ENCODE results near the gene CYP11A1.

The CYP11A1 gene

DNA sequence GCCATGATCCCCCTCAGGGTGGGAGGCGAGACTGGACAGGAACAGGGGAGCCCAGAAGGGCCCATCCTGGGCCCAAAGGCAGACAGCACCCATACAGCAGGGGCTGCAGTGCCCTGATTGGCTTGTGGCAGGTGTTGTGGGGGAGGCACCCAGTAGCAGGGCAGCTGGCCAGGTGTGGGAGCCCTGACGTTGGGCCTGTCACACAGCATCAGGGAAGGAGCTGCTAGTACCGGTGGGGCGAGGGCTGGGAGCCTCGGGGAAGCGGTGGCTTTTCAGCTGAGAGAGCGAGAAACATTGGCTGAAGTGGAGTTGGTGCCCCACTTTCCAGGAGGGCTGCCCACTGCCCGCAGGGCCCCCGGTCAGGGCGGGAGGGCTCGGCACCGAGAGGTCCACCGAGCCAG is 19.7 kb upstream of the CYP11A1 start:
- no peak for DNase-seq

DNA sequence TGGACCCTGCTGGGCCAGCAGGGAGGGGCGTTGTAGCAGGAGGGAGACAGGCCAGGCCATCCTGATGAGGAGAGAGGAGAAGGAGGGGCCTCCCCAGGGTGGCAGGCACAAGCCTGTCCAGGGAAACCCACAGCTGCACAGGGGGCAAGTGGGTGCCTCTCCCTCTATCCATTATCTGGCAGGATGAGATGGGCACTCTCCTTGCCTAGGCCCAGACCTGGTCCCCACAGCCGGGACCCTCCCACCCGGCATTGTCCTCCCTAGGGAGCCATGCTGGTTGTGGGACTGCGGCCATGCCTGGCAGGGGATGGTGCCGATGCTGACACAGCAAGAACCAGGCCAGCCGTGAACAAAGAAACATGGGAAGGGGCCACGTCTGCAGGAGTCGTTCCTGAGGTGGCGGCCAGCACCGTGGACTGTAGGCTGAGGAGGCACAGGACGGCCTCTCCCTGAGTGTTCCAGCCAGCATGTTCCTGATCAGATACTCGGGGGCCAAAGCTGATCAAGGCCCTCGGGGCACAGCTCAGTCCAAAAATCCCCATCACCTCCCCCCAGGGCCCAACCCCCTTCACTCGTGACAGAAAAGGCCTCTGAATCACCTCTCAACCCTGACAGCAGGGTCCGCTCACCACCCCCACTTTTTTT is 19.2 kb upstream of the CYP11A1 start:
- no peak for DNase-seq

DNA sequence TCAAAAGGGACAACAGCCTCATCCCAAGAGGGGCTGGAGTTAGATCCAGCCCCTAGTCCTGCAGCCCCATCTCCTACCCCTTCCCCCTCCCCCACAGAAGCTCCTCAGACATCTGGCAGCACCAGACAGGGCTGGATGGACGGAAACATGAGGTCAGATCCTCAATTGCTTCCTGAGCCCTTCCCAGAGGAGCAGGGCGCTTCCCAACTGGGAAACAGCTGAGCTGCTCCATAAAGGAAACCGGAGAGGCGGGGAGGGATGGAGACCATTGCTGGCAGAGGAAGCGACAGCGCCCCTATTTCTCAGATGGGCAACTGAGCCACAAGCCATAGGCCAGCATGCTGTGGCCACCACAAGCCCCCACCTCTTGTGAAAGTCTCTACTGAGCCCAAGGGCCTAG is 18.3 kb upstream of the CYP11A1 start:
- DNase-seq, result no peak

DNA sequence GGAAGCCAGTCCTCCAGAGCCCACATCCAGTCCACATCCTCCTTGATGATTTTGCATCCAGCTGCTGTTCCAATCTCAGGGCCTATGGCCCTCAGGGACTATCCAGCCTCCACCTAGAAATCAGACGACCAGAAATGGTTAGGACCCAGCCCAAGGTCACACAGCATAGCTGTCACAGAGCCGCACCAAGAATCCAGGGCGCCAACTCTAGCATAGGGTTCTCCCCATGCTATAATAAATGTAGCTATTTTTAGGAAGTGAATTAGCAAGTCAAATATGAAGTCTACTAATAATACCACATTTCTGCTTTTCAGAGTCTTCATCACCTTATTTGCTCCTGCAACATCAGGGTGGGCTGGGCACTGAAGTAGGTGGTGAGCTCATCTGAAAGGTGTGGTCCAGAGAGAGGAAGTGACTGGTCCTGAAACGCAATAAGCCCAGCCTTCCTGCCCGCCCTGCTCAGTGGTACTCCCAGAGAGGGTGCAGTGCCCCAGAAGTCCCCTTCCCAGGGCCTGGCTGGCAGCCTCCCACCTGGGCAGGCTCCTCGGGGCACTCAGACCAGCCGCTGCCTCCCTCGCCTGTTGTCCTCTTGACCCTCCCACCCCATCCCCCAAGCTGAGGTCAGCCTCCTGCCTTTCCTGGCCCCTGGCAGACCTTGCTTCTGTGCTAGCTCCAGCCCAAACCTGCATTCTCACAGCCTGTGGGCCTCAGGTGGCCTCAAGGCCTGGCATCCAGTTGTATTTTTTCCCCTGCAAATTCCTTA is 17.6 kb upstream of the CYP11A1 start:
- peak; percentile 33 for DNase-seq

DNA sequence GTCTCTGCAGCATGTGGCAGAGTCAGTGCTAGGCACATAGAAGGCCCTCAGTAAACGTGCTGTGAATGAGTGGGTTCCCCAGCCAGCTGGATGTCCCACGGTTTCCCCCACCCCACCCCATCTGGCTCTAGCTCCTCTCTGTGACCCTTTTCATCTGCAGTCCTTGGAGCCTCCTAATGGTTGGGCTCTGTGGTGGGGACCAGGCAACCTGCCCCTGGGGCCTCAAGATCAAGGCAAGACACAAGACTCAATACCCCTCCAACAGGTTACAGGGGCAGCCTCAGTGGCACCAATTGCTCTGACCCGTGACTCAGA is 17.1 kb upstream of the CYP11A1 start:
- DNase-seq, result no peak

DNA sequence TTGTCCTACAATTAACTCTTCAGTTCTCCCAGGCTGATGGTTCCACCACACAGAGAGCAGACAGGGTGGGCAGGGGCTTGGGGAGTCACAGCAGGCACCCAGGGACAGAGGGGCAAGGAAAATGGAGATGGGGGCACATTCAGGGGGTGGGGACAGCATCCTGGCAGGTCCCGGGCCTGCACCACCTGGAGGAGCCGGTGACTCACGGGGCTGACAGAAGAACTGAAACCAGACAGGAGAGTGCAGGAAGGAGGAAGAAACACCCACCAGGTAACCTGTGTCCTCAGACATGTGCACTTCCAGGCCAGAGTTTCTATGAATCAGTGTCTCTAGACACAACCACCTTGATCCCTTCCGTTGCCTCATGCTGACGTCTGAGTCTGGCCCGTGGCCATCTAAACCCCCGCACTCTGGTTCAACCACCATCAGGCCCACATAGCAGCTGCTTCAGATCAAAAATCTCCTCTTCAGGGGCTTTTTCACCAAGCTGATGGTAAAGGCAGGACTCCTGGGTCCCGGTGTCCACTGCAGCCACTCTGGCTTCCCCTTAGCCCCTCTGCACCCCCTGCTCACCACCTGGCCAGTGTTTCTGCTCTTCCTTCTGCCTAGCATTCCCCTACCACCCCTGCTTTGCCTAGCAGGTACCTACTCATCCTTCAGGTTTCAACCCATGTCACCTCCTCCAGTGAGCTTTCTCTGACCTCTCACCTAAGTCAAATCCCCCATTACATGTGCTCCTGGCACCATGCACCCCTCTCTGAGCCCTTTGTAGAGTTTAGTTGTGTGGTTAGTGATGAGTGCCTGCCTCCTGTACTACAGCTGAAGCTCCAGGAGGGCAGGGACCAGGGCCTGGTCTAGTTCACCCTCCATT is 16.5 kb upstream of the CYP11A1 start:
- DNase-seq, result peak; percentile 36

DNA sequence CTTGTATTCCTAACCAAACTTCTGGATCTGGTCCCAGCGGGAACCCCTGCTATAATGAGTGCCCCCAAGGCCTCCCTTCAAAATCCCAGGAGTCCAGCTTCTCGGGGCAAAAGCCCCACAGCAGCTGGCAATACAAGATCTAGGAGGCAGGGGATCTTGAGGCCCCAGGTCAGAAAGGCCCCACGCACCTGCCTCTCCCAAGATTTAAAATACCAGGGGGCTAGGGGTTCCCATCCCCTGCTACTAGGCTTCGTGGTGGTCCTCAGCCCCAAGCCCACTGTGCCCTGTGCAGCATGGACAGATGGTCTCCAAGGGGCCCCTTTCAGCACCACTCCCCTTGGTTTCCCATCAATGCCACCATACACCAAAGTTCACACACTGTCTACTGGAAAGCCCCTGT is 15.8 kb upstream of the CYP11A1 start:
- no peak for DNase-seq

DNA sequence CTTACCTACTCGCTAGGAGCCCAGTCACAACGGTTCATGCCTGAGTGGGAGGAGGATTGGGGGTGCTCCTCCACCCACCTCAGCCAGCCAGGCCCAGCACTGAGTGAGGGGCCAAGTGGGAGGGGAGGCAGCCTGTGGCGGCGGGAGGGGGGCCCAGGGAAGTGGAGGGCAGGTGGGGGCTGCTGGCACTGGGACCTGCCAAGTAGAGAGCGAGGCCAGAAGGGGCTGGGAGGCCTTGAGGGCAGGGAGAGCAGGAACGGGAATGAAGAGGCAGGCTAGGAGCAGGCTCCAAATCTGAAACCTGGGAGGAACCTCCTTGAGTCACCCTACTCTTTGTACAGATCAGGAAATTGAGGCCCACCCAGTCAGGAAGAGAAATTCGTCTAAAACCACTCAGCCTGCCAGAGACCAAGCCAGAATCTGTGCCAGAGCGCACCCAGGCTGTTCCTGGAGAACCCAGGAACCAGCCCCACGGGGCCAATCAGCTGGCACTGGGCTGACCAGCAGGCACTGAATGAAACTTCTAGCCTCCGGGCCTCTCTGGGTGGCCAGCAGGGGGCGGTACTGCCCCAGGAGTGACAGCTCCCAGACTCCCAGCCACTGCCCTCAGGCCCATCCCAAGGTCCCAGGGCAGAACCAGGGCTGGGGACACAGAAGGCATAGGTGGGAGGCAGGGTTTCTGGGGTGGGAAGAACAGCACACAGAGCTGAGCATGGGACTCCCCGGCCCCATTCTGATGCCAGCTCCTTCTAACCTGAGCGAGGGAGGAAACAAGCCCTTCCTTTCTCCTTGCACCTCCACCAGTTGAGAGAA is 14.8 kb upstream of the CYP11A1 start:
- peak; percentile 85 for DNase-seq

DNA sequence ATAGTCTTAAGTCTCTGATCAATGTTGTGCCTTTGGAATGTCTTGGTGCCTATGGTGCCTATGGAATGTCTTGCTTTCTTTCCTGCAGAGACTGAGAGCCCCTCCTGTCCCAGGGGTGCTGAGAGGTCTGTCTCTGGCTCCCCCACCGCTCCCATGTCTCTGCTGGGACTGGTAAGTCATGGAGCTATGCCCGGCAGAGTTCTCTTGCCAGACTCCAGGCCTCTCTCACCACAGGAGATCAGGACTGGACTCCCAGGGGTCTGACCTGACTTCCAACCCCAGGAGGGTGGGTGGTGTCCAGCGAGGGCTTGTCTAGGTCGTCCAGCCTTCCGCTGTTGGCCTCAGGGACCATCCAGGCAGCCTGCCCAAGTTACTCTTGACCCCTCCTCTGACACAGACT is 14.0 kb upstream of the CYP11A1 start:
- DNase-seq, result no peak

DNA sequence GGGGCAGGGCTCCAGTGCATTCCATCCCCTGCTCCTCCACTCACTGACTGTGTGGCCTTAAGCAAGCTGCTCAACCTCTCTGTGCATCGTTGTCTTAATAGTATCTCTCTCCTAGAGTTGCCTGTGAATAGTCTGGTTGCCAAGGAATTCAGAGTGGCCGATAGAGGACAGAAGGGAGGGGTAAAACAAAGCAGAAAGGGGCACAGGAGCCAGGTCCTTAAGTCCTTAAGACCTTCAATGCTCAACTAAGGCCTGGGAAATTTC is 13.7 kb upstream of the CYP11A1 start:
- DNase-seq, result no peak

DNA sequence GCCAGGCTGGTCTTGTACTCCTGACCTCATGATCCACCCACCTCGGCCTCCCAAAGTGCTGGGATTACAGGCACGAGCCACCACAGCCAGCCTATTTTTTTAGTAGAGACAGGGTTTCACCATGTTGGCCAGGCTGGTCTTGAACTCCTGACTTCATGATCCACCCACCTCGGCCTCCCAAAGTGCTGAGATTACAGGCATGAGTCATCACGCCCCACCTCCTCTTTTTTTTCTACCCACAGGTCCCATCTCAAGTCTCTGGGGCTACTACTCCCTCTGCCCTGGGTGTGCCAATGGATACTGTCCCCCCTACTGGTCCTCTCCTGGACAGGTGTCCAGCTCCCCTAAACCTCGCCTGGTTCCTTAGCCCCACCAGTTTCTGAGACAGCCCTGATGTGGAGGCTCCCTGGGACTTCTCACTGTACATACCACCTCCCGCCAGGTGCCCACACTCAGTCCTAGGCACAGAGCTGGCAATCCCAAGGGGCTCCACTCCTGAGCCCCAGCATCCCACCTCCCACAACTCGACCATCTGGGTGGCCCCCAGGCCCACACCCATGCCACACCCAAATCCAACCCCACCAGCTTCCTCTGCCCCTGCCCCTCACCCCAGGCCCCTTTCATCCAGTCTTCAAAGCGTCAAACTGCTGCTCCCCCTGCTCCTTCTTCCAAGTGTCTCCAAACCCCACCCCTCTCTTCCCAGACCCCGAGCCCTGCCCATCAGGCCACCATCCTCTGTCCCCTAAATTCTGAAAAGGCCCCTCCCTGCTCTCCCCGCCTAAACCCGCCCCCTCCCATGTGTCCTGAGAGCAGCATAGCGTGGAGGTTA is 13.1 kb upstream of the CYP11A1 start:
- DNase-seq, result no peak

DNA sequence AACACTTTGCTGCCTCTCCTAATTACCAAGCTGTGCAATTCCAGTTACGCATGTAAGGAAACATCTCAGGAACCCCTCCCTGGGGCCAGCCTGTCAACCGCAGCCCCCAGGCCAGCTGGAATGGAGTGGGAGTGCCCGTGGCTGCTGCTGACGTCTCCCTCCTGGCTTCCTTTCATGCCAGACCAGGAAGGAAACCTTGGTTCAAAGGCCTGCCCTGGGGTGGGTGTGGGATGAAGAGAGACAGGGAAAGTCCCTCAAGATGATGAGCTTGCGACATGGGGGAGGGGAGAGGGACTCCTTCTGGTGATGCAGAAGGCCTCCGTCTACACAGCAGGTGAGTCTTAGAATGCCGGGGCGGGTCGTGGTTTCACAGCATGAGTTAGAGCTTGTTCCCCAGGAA is 11.4 kb upstream of the CYP11A1 start:
- DNase-seq, result no peak

DNA sequence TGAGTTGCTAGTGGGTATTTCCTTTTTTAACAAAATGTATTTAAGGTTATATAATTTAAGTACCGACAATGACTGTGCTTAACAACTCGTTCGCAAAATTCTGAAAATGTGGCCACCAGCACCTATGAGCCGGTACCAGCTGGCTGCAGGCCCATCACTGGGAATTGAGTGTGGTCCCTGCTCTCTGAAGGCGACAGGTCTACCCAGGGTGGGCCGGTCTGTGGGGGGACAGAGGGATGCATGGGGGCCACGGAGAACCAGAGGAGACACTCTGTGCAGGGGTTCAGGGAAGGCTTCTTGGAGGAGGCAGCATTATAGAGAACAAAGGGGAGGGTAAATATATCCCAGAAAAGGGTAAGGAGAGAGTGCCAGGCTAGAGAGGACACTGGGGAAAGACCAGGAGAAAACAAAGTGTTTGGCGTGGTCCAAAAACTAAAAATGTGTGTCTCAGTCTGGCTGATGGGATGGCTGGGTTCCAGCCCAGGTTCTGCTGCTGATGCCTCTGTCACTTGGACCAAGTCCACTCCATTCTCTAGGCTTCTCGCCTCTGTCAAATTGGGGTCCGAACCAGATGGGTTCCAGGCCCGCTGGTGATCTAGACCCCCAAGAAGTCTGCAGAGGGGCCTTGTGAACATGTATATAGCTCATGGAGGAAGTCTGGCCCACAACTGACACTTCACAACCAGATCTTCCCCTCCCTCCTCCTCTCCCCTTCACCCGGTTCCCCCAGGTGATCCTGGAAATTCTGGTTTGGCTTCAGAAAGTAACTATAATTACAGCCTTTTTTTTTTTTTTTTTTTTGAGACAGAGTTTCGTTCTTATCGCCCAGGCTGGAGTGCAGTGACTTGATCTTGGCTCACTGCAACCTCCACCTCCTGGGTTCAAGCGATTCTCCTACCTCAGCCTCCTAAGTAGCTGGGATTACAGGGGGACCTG is 10.7 kb upstream of the CYP11A1 start:
- DNase-seq, result no peak

DNA sequence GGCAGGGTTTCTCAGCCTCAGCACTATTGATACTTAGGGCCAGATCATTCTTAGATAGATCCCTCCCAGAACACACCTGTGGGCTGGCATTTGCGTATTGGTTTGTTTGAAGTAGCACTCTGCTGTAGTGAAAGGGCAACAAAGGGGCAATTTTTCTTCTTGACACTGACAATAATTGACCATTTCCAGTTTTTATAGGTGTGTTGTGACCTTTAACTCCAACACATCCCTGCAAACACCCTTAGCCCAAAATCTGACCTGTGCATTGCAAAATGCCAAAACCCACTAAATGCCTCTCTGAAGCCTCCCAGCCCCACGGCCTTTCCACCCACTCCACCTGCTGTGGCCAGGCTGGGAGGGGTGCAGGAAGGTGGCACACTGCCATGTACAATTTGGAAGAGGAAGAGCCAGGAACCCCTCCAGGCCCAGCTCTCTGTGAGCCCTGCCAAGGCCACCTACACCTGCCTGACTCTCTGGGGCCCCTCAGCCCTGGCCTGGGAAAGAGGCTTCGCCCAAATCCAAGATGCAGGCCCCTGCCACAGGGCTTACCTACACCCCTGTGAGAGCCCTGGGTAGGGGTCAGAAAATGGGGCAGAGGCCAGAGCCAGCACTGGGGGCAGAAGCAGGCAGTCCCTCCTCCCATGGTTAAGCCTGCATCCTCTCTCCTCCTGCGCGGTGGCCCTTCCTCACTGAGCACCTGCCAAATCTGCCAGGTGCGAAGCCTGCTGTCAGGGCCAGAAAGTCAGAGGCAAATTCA is 9.6 kb upstream of the CYP11A1 start:
- no peak for DNase-seq

DNA sequence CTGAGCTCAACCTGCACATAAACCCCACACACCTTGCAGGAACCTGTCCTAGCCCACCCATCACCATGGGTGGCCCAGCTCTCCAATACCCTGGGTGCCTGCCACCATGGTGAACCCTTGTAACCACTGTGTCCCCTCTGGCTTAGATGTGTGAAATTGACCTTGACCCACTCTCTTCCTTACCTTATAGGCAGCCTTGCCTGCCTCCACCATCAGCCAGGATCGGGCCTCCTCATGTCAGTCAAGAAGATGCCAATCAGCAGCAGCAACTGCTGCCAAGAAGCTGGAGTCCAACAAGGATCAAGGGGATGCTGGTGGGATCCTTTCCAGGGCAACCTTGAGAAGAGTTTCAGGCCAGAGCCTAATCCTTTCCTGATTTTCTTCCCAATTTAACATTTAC is 8.8 kb upstream of the CYP11A1 start:
- DNase-seq, result no peak

DNA sequence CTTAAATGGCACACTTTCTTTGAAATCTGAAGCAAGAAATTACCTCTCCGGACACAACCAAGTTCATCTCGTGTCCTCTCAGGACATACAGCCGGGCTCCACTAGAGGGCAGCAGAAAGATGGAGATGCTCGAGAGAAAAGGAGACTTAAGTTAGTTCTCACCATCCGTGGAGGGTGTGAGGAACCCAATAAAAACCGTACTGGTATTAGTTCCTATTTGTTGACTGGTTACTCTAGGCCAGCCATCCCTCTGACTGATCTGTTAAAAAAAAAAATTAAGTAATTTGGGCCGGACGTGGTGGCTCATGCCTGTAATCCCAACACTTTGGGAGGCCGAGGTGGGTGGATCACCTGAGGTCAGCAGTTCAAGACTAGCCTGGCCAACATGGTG is 7.9 kb upstream of the CYP11A1 start:
- DNase-seq, result peak; percentile 87

DNA sequence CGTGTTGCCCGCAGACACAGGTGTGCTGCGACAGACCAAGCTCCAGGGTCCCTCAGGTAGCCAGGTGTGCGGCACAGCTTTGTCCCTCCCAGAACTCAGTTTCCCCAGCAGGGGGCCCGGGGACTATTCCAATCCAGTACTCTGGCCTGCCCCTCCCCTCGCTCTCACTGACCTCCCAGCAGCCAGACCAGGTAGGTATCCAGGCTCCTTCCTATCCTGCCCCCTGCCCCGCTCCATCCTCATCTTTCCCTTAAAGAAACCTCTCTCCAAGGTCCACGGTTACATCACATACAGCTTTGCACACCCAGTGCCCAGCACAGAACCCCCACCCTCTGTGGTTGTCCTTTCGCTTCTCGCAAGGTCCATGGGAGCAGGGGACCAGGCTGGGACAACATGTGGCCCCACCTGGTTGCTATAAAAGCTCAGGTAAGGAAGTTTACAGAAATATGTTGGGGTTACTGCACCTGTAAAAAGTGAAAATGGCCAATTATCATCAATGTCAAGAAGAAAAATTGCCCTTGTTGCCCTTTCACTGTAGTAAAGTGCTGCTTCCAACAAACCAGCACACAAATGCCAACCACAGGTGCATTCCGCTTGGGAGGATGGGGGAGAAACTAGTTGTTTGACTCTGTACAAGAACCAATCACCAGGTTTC is 7.3 kb upstream of the CYP11A1 start:
- DNase-seq, result no peak

DNA sequence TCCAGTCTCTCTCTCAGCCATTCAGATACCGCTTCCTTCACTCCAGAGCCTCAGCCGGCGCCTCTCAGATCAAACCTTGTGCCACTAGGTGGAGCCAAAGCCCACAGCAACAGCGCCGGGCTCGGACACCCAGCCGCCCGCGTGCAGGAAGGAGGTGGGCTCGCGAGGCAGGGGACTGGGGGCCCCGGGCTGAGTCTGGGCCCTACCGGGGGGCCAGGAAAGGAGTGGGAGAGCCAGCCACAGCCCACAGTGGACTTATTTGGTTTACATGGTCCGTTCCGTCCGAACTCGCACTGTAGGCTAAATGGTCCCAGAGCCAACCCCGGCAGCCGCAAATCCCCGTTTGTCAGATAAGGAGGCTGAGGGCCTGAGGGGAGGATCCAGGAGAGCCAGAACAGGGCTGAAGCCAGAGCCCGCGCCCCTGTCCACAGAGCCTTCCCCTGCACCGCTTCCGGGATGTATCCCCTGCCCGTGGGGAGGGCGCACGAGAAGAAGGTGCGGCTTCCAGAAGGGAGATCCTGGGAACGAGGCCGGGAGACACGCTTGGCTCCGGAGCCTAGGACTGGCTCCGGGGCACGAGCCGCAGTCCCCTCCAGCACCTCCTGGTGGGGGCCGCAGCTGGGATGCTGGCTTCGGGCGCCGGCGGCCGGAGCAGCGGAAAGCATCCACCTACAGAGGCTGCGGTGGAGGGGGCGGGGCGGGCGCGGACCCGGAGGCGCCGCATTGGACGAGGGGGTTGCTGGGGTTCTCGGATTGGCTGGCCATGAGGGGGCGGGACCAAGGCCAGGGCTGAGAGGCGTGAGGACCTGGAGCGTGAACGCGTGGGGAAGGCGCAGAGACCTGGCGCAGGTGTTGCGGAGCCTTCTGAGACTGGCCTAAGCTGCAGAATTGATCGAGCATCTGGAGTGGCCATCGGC is 6.5 kb upstream of the CYP11A1 start:
- peak; percentile 96 for DNase-seq

Data from DMS53 (cell line).